HCT116 (cell line): Measurements from ENCODE around the gene MED16. TPM values are rescaled to one million over a fixed set of nuclear protein-coding genes. Genes with fewer than 3 reads are reported as not detected.

Source experiments
- ATAC-seq: fragments of 200-7000 bp; cut with Tn5 transposase; 2 replicates; pipeline ENCODE4 v1.9.1; 2020; ENCODE audit warnings: mild to moderate bottlenecking, moderate library complexity
- BruUV-seq: library from RNA; stranded (reverse); fragments of 400-500 nt; replicated peaks from 2 replicates; lab custom pipeline; 2021; lab: Mats Ljungman, UMichigan
- CTCF ChIA-PET: fragments of 300-600 bp; sonication (Branson Sonifier 250); formaldehyde crosslinking; loops from one replicate; lab custom pipeline; 2021; ENCODE audit warnings: antibody characterized with exemption; lab: Charles Lee
- POLR2A ChIA-PET: fragments of 300-600, 350-600 bp; sonication (Branson Sonifier 250); formaldehyde crosslinking; loops from one replicate; lab custom pipeline; 2021; ENCODE audit warnings: antibody characterized with exemption; lab: Charles Lee
- RAD21 ChIA-PET, 2 experiments: fragments of 300-600 bp; sonication (Branson Sonifier 250); formaldehyde crosslinking; loops; one replicate each; lab custom pipeline; 2023; ENCODE audit warnings: low total read pairs in 2 of 2; ENCODE audit not compliant: uncharacterized antibody in 2 of 2, unreplicated experiment in 2 of 2, low non-redundant PET in 1 of 2; lab: Charles Lee
- DNase-seq: peaks from one replicate; pipeline ENCODE4 v3.0.0-alpha.2; 2010; ENCODE audit warnings: low read depth, low spot score
- H2AFZ ChIP-seq: fragments of 200-600 bp; shearing (Covaris generic), sonication (generic); 2 replicates; pipeline ENCODE4 v1.6.1; 2017; ENCODE audit warnings: low read depth, mixed run types, mixed read lengths, antibody characterized with exemption, low read length; ENCODE audit not compliant: poor library complexity, severe bottlenecking
- H3K27ac ChIP-seq: 2 replicates; pipeline ENCODE4 v1.5.1; 2012; ENCODE audit warnings: low read depth, low read length
- H3K27me3 ChIP-seq: fragments of 200-600 bp; sonication (generic); 2 replicates; pipeline ENCODE4 v1.6.1; 2016; ENCODE audit warnings: mixed run types, low read length, mixed read lengths; ENCODE audit not compliant: insufficient read depth
- H3K36me3 ChIP-seq, 2 experiments: fragments of 200-500 bp in 1 of 2; fragments of 200-600 bp in 1 of 2; sonication (Bioruptor generic) in 1 of 2; sonication (generic) in 1 of 2; 2 replicates each; pipeline versions ENCODE4 v1.5.1 to v1.6.1; 2014 to 2016; ENCODE audit warnings: low read length in 2 of 2, inconsistent platforms in 1 of 2, mixed read lengths in 1 of 2, mixed run types in 1 of 2; ENCODE audit not compliant: insufficient read depth in 2 of 2, control insufficient read depth in 1 of 2
- H3K4me1 ChIP-seq, 2 experiments: fragments of 200-600 bp in 1 of 2; sonication (generic) in 1 of 2; 2 replicates each; pipeline versions ENCODE4 v1.5.1 to v1.6.1; 2012 to 2017; ENCODE audit warnings: low read length in 2 of 2, inconsistent platforms in 1 of 2, mild to moderate bottlenecking in 1 of 2, mixed read lengths in 1 of 2, mixed run types in 1 of 2, moderate library complexity in 1 of 2; ENCODE audit not compliant: insufficient read depth in 2 of 2, control insufficient read depth in 1 of 2
- H3K4me2 ChIP-seq: fragments of 200-600 bp; sonication (generic); 2 replicates; pipeline ENCODE4 v1.6.1; 2017; ENCODE audit warnings: mixed run types, low read length, mixed read lengths
- H3K4me3 ChIP-seq, 2 experiments: fragments of 200-600 bp in 1 of 2; sonication (generic) in 1 of 2; replicated peaks in 1 of 2; 2 replicates each; pipeline ENCODE4 v1.5.1; 2011 to 2016; ENCODE audit warnings: low read length in 2 of 2, control low read depth in 1 of 2, low read depth in 1 of 2, mild to moderate bottlenecking in 1 of 2, mixed read lengths in 1 of 2, mixed run types in 1 of 2
- H3K79me2 ChIP-seq: fragments of 200-600 bp; sonication (generic); 2 replicates; pipeline ENCODE4 v1.6.1; 2017; ENCODE audit warnings: mild to moderate bottlenecking, mixed run types, low read length, moderate library complexity, mixed read lengths; ENCODE audit not compliant: insufficient read depth
- H3K9ac ChIP-seq: fragments of 200-600 bp; sonication (generic); 2 replicates; pipeline ENCODE4 v1.6.1; 2016; ENCODE audit warnings: low read length, mixed read lengths
- H3K9me2 ChIP-seq: fragments of 200-600 bp; sonication (generic), shearing (Covaris generic); 2 replicates; pipeline ENCODE4 v1.6.1; 2017; ENCODE audit warnings: mixed run types, mild to moderate bottlenecking, moderate library complexity; ENCODE audit not compliant: insufficient read depth
- H3K9me3 ChIP-seq, 2 experiments: fragments of 200-500 bp in 1 of 2; fragments of 200-600 bp in 1 of 2; sonication (Bioruptor generic) in 1 of 2; sonication (generic) in 1 of 2; 2 replicates each; pipeline ENCODE4 v1.6.1; 2014 to 2017; ENCODE audit warnings: low read length in 2 of 2, mixed read lengths in 2 of 2, inconsistent platforms in 1 of 2, low read depth in 1 of 2, mild to moderate bottlenecking in 1 of 2, mixed run types in 1 of 2, moderate library complexity in 1 of 2; ENCODE audit not compliant: control insufficient read depth in 1 of 2, insufficient read depth in 1 of 2
- H4K20me1 ChIP-seq: fragments of 200-600 bp; sonication (generic), shearing (Covaris generic); 2 replicates; pipeline ENCODE4 v1.6.1; 2017; ENCODE audit warnings: mixed run types, mild to moderate bottlenecking, moderate library complexity; ENCODE audit not compliant: insufficient read depth
- CTCF ChIP-seq, 3 experiments: fragments of 200-600 bp in 1 of 3; sonication (generic) in 1 of 3; IDR thresholded peaks in 2 of 3; conservative IDR thresholded peaks in 1 of 3; 2 replicates each; pipeline ENCODE4 v1.5.1; 2012 to 2017; ENCODE audit warnings: low read depth in 2 of 3, low read length in 2 of 3, antibody characterized with exemption in 1 of 3, borderline replicate concordance in 1 of 3, control low read depth in 1 of 3, mild to moderate bottlenecking in 1 of 3, mixed read lengths in 1 of 3, mixed run types in 1 of 3, moderate library complexity in 1 of 3; ENCODE audit not compliant: insufficient read depth in 1 of 3
- ELF1 ChIP-seq: IDR thresholded peaks from 2 replicates; pipeline ENCODE4 v1.6.1; 2012; ENCODE audit warnings: low read depth, borderline replicate concordance
- EZH2phosphoT487 ChIP-seq: fragments of 200-600 bp; IDR thresholded peaks from 2 replicates; pipeline ENCODE4 v1.6.1; 2018; ENCODE audit warnings: antibody characterized with exemption, borderline replicate concordance
- POLR2A ChIP-seq: IDR thresholded peaks from 2 replicates; pipeline ENCODE4 v1.7.0; 2011; ENCODE audit warnings: borderline replicate concordance; ENCODE audit not compliant: insufficient read depth, insufficient read length; ENCODE audit errors: extremely low read depth
- POLR2AphosphoS5 ChIP-seq: IDR thresholded peaks from 2 replicates; pipeline ENCODE4 v1.6.1; 2011; ENCODE audit warnings: mild to moderate bottlenecking, low read depth, low read length, moderate library complexity
- SIN3A ChIP-seq: IDR thresholded peaks from 2 replicates; pipeline ENCODE4 v1.6.1; 2012; ENCODE audit warnings: low read depth
- TCF7L2 ChIP-seq: IDR thresholded peaks from 2 replicates; pipeline ENCODE4 v1.7.0; 2011; ENCODE audit warnings: borderline replicate concordance, inconsistent platforms; ENCODE audit not compliant: insufficient read depth, insufficient read length; ENCODE audit errors: extremely low read depth
- YY1 ChIP-seq: IDR thresholded peaks from 2 replicates; pipeline ENCODE4 v1.6.1; 2011; ENCODE audit warnings: low read length, low read depth, moderate library complexity, mild to moderate bottlenecking; ENCODE audit not compliant: insufficient replicate concordance; ENCODE audit errors: extremely low read depth
- ZBTB33 ChIP-seq: IDR thresholded peaks from 2 replicates; pipeline ENCODE4 v1.6.1; 2011; ENCODE audit warnings: mild to moderate bottlenecking, low read length, moderate library complexity; ENCODE audit not compliant: insufficient replicate concordance; ENCODE audit errors: extremely low read depth
- intact Hi-C: fragments of 100-400 bp; cut with micrococcal nuclease; formaldehyde crosslinking; loops from 2 replicates; pipeline ENCODE4 v1.10.0; 2022
- total RNA-seq: library from RNA; stranded (reverse); gene quantifications from one replicate; pipeline ENCODE4 v1.2.1, GENCODE V29; 2021; ENCODE audit not compliant: unreplicated experiment

The MED16 gene
- total RNA-seq, 1 experiment from 2014 or later: 73.6 TPM

- TF ChIP-seq CTCF (IDR thresholded peaks at IDR 0.05 in 2 of 3, conservative IDR thresholded peaks at IDR 0.05 in 1 of 3; ENCODE audit: borderline replicate concordance in 1 of 3, insufficient read depth in 1 of 3, low read depth in 2 of 3, low read length in 2 of 3): peak; percentile 72 to 90 (median 80)
- no peak for TF ChIP-seq TCF7L2
- TF ChIP-seq YY1: peak; percentile 20
- TF ChIP-seq ELF1: no peak
Measured at GRCh38 chr19:883661-884211, 9.3 kb downstream of the MED16 start (continued).

GRCh38 chr19:882871-883497 lies 10.0 kb downstream of the MED16 start:
- no peak overlapping the region for H3K4me3 ChIP-seq
- H3K9me2 ChIP-seq: no peaks in the 10 kb centered on the region
- intact Hi-C loops: loop anchor here (1.0 to 2.0 kb wide), 2 partner anchors 26 to 34 kb away; partner anchors contain the start of gene KISS1R
- no peaks in the 10 kb centered on the region for H3K9me3 ChIP-seq
- no peak for DNase-seq
- H4K20me1 ChIP-seq: no peaks in the 10 kb centered on the region
- TF ChIP-seq ZBTB33 (no peak), ELF1 (no peak), YY1 (no peak), CTCF (IDR thresholded peaks at IDR 0.05 in 2 of 3, conservative IDR thresholded peaks at IDR 0.05 in 1 of 3; ENCODE audit: borderline replicate concordance in 1 of 3, insufficient read depth in 1 of 3, low read depth in 2 of 3, low read length in 2 of 3) (no peak), POLR2A (no peak), SIN3A (no peak), POLR2AphosphoS5 (no peak), EZH2phosphoT487 (no peak)
- H3K27me3 ChIP-seq: no peaks in the 10 kb centered on the region
- ChIA-PET CTCF (no interaction called here), RAD21 (interaction anchor here in 1 of 2 experiments (0.8 kb wide), 1 partner anchor 10 kb away, joined by 3 read pairs; the partner anchor contains the start of gene RNU6-9), POLR2A (interaction anchor here (1.3 kb wide), 1 partner anchor 26 kb away, joined by 4 read pairs; no protein-coding TSS in a partner anchor)
- peaks cover 20 to 22% of the 10 kb centered on the region in 2 experiments for H3K4me1 ChIP-seq
- no TSS peak for BruUV-seq
- no peak overlapping the region for H2AFZ ChIP-seq
- H3K79me2 ChIP-seq: no peaks in the 10 kb centered on the region
- peaks cover 5 to 9% of the 10 kb centered on the region in 2 experiments; a peak in 3 of 4 replicates for H3K36me3 ChIP-seq
- H3K9ac ChIP-seq: peak overlapping the region; percentile 57; the same call in 1 of the 2 replicates
- H3K4me2 ChIP-seq: peak overlapping the region; percentile 60
- ATAC-seq: no peak
- H3K27ac ChIP-seq: peak overlapping the region; percentile 77
